WTC11 (cell line): ENCODE measurements around the gene UBE2G1. TPM values are rescaled to one million over a fixed set of nuclear protein-coding genes. Genes with fewer than 3 reads are reported as not detected.

ENCODE experiments used
- ATAC-seq: fragments of 200-7000 bp; cut with Tn5 transposase; 2 replicates; pipeline ENCODE4 v1.10.0; 2021; ENCODE audit warnings: mild to moderate bottlenecking, moderate library complexity
- CTCF ChIA-PET: fragments of 300-600 bp; sonication (Branson Sonifier 250); formaldehyde crosslinking; loops from one replicate; lab custom pipeline; 2021; ENCODE audit warnings: antibody characterized with exemption; lab: Charles Lee
- POLR2A ChIA-PET: fragments of 350-600 bp; sonication (Branson Sonifier 250); formaldehyde crosslinking; loops from one replicate; lab custom pipeline; 2021; ENCODE audit warnings: antibody characterized with exemption; lab: Charles Lee
- DNase-seq: peaks from one replicate; pipeline ENCODE4 v3.0.0; 2021; ENCODE audit warnings: low spot score
- H3K27ac Mint-ChIP-seq: 2 replicates; pipeline ENCODE4 v1.8.0; 2021; ENCODE audit warnings: mixed read lengths
- H3K27me3 Mint-ChIP-seq: 2 replicates; pipeline ENCODE4 v1.8.0; 2021; ENCODE audit warnings: low read depth, mild to moderate bottlenecking, moderate library complexity, mixed read lengths
- H3K36me3 Mint-ChIP-seq: 2 replicates; pipeline ENCODE4 v1.8.0; 2021; ENCODE audit warnings: mixed read lengths
- H3K4me1 Mint-ChIP-seq: 2 replicates; pipeline ENCODE4 v1.8.0; 2022; ENCODE audit warnings: mixed read lengths
- H3K4me3 Mint-ChIP-seq: 2 replicates; pipeline ENCODE4 v1.8.0; 2021; ENCODE audit warnings: mild to moderate bottlenecking, moderate library complexity, mixed read lengths
- H3K9me3 Mint-ChIP-seq: 2 replicates; pipeline ENCODE4 v1.8.0; 2021; ENCODE audit warnings: mixed read lengths
- CBFB ChIP-seq: sonication (generic); formaldehyde crosslinking; IDR thresholded peaks from 2 replicates; pipeline ENCODE4 v1.8.1; 2022; ENCODE audit warnings: mild to moderate bottlenecking, low read depth, missing genetic modification reagents
- ESRRA ChIP-seq: sonication (generic); formaldehyde crosslinking; IDR thresholded peaks from 2 replicates; pipeline ENCODE4 v1.8.1; 2022; ENCODE audit warnings: mild to moderate bottlenecking, missing genetic modification reagents, borderline replicate concordance
- FOXK1 ChIP-seq: sonication (generic); formaldehyde crosslinking; IDR thresholded peaks from 2 replicates; pipeline ENCODE4 v1.8.0; 2022; ENCODE audit warnings: mild to moderate bottlenecking, moderate library complexity, missing genetic modification reagents
- GABPB1 ChIP-seq: sonication (generic); formaldehyde crosslinking; IDR thresholded peaks from 2 replicates; pipeline ENCODE4 v1.8.1; 2023; ENCODE audit warnings: mild to moderate bottlenecking, missing genetic modification reagents
- GRHL2 ChIP-seq: fragments of 250-450 bp; sonication (Bioruptor Pico); IDR thresholded peaks from 2 replicates; pipeline ENCODE4 v1.8.0; 2022; ENCODE audit warnings: mild to moderate bottlenecking, moderate library complexity; ENCODE audit not compliant: insufficient replicate concordance, severe bottlenecking
- IRF2 ChIP-seq: sonication (generic); formaldehyde crosslinking; IDR thresholded peaks from 2 replicates; pipeline ENCODE4 v1.8.0; 2022; ENCODE audit warnings: low read depth, missing genetic modification reagents, borderline replicate concordance
- MLX ChIP-seq: sonication (generic); formaldehyde crosslinking; IDR thresholded peaks from 2 replicates; pipeline ENCODE4 v1.8.1; 2023; ENCODE audit warnings: mild to moderate bottlenecking, missing genetic modification reagents, moderate library complexity
- NR1H2 ChIP-seq: sonication (generic); formaldehyde crosslinking; IDR thresholded peaks from 2 replicates; pipeline ENCODE4 v1.9.0; 2021; ENCODE audit warnings: mild to moderate bottlenecking, moderate library complexity, missing genetic modification reagents
- RELA ChIP-seq: sonication (generic); formaldehyde crosslinking; IDR thresholded peaks from 2 replicates; pipeline ENCODE4 v1.8.1; 2022; ENCODE audit warnings: missing genetic modification reagents, mild to moderate bottlenecking, borderline replicate concordance
- SP1 ChIP-seq: sonication (generic); formaldehyde crosslinking; conservative IDR thresholded peaks from 2 replicates; pipeline ENCODE4 v1.8.1; 2022; ENCODE audit warnings: missing genetic modification reagents
- ZNF232 ChIP-seq: sonication (generic); formaldehyde crosslinking; IDR thresholded peaks from 2 replicates; pipeline ENCODE4 v1.8.0; 2022; ENCODE audit warnings: mild to moderate bottlenecking, missing genetic modification reagents
- ZNF263 ChIP-seq: sonication (generic); formaldehyde crosslinking; IDR thresholded peaks from 2 replicates; pipeline ENCODE4 v1.8.1; 2022; ENCODE audit warnings: low read depth, mild to moderate bottlenecking, moderate library complexity, missing genetic modification reagents
- ZNF317 ChIP-seq: sonication (generic); formaldehyde crosslinking; IDR thresholded peaks from 2 replicates; pipeline ENCODE4 v1.8.1; 2023; ENCODE audit warnings: low read depth, mild to moderate bottlenecking, moderate library complexity, missing genetic modification reagents, borderline replicate concordance
- ZNF396 ChIP-seq: fragments of 250-450 bp; sonication (Bioruptor Pico); IDR thresholded peaks from 2 replicates; pipeline ENCODE4 v1.8.0; 2021; ENCODE audit warnings: mild to moderate bottlenecking, moderate library complexity, borderline replicate concordance
- ZNF416 ChIP-seq: fragments of 250-450 bp; sonication (Bioruptor Pico); IDR thresholded peaks from 2 replicates; pipeline ENCODE4 v1.9.0; 2021; ENCODE audit warnings: mild to moderate bottlenecking, inconsistent platforms
- ZNF532 ChIP-seq: fragments of 250-450 bp; sonication (Bioruptor Pico); IDR thresholded peaks from 2 replicates; pipeline ENCODE4 v1.9.0; 2021; ENCODE audit warnings: mild to moderate bottlenecking, borderline replicate concordance
- total RNA-seq: library from RNA; stranded (reverse); gene quantifications from 3 replicates; pipeline ENCODE4 v1.2.3, GENCODE V29; 2021
- TF ChIP-seq, protein P1 (sequence below): sonication (generic); formaldehyde crosslinking; IDR thresholded peaks from 2 replicates; pipeline ENCODE4 v1.8.0; 2023; ENCODE audit warnings: mild to moderate bottlenecking, missing genetic modification reagents
- TF ChIP-seq, protein P2 (sequence below): sonication (generic); formaldehyde crosslinking; IDR thresholded peaks from 2 replicates; pipeline ENCODE4 v1.8.0; 2022; ENCODE audit warnings: mild to moderate bottlenecking, missing genetic modification reagents
- TF ChIP-seq, protein P3 (sequence below): sonication (generic); formaldehyde crosslinking; IDR thresholded peaks from 2 replicates; pipeline ENCODE4 v1.8.1; 2023; ENCODE audit warnings: mild to moderate bottlenecking, missing genetic modification reagents, moderate library complexity
- TF ChIP-seq, protein P4 (sequence below): sonication (generic); formaldehyde crosslinking; IDR thresholded peaks from 2 replicates; pipeline ENCODE4 v1.8.1; 2023; ENCODE audit warnings: mild to moderate bottlenecking, missing genetic modification reagents
- TF ChIP-seq, protein P5 (sequence below): sonication (generic); formaldehyde crosslinking; IDR thresholded peaks from 2 replicates; pipeline ENCODE4 v1.8.1; 2022; ENCODE audit warnings: low read depth, missing genetic modification reagents, borderline replicate concordance
- TF ChIP-seq, protein P6 (sequence below): sonication (generic); formaldehyde crosslinking; IDR thresholded peaks from 2 replicates; pipeline ENCODE4 v1.8.0; 2022; ENCODE audit warnings: mild to moderate bottlenecking, missing genetic modification reagents

The UBE2G1 gene
- total RNA-seq, 1 experiment from 2014 or later: 177 TPM

DNA sequence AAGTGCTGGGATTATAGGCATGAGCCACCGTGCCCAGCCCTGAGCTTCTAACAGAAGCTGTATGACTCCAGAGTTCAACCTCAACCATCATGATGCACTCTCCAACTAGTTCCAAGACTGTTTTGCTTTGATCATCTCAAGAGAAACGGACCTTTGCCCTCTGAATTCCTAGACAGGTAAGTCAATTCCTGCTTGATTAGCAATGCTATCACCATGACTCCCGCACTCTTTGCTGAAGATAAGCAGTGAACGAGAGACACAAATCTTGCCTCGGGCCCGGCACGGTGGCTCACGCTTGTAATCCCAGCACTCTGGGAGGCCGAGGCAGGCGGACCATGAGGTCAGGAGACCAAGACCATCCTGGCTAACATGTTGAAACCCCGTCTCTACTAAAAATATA is 124.9 kb downstream of the UBE2G1 start:
- POLR2A ChIA-PET: no interaction called here
- Mint-ChIP-seq H3K27me3 (no peaks in the 10 kb centered on the region), H3K36me3 (peaks cover 24% of the 10 kb centered on the region), H3K27ac (no peak overlapping the region), H3K9me3 (no peaks in the 10 kb centered on the region), H3K4me1 (peaks cover 2% of the 10 kb centered on the region; the same call in 1 of the 2 replicates), H3K4me3 (no peak overlapping the region)
- ATAC-seq (no peak), DNase-seq (no peak)
- CTCF ChIA-PET: no interaction called here
- TF ChIP-seq MLX (CRISPR knock-in tag) (no peak), RELA (CRISPR knock-in tag) (no peak), ZNF396 (CRISPR knock-in tag) (no peak), FOXK1 (no peak), ZNF317 (CRISPR knock-in tag) (no peak)

DNA sequence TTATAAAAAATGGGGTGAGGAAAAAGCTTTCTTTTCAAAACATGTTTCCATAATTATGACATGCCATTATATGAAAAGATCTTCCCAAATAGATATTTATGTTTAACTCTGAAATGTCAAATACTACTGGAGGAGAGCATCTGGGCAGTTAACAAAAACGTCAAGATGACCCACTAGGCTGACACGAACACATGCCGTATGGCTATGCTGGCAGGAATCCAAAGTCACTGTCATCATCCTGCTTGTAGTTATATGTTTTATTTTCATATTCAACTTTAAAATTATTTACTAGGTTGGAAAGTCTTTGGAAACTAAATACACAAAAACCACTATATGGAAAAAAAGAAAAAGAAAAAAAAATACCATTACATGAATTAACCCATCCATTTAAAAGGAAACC is 130.0 kb downstream of the UBE2G1 start:
- ChIA-PET POLR2A (no interaction called here), CTCF (no interaction called here)
- no peaks in the 10 kb centered on the region for H3K27me3 Mint-ChIP-seq
- no peaks in the 10 kb centered on the region for H3K4me1 Mint-ChIP-seq
- H3K36me3 Mint-ChIP-seq: peaks cover 33% of the 10 kb centered on the region
- no peak overlapping the region for H3K4me3 Mint-ChIP-seq
- TF ChIP-seq, protein P1, sequence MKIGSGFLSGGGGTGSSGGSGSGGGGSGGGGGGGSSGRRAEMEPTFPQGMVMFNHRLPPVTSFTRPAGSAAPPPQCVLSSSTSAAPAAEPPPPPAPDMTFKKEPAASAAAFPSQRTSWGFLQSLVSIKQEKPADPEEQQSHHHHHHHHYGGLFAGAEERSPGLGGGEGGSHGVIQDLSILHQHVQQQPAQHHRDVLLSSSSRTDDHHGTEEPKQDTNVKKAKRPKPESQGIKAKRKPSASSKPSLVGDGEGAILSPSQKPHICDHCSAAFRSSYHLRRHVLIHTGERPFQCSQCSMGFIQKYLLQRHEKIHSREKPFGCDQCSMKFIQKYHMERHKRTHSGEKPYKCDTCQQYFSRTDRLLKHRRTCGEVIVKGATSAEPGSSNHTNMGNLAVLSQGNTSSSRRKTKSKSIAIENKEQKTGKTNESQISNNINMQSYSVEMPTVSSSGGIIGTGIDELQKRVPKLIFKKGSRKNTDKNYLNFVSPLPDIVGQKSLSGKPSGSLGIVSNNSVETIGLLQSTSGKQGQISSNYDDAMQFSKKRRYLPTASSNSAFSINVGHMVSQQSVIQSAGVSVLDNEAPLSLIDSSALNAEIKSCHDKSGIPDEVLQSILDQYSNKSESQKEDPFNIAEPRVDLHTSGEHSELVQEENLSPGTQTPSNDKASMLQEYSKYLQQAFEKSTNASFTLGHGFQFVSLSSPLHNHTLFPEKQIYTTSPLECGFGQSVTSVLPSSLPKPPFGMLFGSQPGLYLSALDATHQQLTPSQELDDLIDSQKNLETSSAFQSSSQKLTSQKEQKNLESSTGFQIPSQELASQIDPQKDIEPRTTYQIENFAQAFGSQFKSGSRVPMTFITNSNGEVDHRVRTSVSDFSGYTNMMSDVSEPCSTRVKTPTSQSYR: no peak
- TF ChIP-seq SP1 (CRISPR knock-in tag) (no peak), IRF2 (CRISPR knock-in tag) (no peak), ZNF532 (no peak), GABPB1 (CRISPR knock-in tag) (no peak), GRHL2 (CRISPR knock-in tag) (no peak), NR1H2 (CRISPR knock-in tag) (no peak), ZNF263 (CRISPR knock-in tag) (no peak), CBFB (no peak), ZNF232 (CRISPR knock-in tag) (no peak), ESRRA (CRISPR knock-in tag) (no peak), ZNF416 (no peak)
- TF ChIP-seq, protein P2, sequence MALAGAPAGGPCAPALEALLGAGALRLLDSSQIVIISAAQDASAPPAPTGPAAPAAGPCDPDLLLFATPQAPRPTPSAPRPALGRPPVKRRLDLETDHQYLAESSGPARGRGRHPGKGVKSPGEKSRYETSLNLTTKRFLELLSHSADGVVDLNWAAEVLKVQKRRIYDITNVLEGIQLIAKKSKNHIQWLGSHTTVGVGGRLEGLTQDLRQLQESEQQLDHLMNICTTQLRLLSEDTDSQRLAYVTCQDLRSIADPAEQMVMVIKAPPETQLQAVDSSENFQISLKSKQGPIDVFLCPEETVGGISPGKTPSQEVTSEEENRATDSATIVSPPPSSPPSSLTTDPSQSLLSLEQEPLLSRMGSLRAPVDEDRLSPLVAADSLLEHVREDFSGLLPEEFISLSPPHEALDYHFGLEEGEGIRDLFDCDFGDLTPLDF (CRISPR knock-in tag): no peak
- TF ChIP-seq, protein P3, sequence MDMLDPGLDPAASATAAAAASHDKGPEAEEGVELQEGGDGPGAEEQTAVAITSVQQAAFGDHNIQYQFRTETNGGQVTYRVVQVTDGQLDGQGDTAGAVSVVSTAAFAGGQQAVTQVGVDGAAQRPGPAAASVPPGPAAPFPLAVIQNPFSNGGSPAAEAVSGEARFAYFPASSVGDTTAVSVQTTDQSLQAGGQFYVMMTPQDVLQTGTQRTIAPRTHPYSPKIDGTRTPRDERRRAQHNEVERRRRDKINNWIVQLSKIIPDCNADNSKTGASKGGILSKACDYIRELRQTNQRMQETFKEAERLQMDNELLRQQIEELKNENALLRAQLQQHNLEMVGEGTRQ: no peak
- TF ChIP-seq, protein P4, sequence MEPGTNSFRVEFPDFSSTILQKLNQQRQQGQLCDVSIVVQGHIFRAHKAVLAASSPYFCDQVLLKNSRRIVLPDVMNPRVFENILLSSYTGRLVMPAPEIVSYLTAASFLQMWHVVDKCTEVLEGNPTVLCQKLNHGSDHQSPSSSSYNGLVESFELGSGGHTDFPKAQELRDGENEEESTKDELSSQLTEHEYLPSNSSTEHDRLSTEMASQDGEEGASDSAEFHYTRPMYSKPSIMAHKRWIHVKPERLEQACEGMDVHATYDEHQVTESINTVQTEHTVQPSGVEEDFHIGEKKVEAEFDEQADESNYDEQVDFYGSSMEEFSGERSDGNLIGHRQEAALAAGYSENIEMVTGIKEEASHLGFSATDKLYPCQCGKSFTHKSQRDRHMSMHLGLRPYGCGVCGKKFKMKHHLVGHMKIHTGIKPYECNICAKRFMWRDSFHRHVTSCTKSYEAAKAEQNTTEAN: no peak
- TF ChIP-seq, protein P5, sequence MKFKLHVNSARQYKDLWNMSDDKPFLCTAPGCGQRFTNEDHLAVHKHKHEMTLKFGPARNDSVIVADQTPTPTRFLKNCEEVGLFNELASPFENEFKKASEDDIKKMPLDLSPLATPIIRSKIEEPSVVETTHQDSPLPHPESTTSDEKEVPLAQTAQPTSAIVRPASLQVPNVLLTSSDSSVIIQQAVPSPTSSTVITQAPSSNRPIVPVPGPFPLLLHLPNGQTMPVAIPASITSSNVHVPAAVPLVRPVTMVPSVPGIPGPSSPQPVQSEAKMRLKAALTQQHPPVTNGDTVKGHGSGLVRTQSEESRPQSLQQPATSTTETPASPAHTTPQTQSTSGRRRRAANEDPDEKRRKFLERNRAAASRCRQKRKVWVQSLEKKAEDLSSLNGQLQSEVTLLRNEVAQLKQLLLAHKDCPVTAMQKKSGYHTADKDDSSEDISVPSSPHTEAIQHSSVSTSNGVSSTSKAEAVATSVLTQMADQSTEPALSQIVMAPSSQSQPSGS (CRISPR knock-in tag): no peak
- TF ChIP-seq, protein P6, sequence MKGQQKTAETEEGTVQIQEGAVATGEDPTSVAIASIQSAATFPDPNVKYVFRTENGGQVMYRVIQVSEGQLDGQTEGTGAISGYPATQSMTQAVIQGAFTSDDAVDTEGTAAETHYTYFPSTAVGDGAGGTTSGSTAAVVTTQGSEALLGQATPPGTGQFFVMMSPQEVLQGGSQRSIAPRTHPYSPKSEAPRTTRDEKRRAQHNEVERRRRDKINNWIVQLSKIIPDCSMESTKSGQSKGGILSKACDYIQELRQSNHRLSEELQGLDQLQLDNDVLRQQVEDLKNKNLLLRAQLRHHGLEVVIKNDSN (CRISPR knock-in tag): no peak
- DNase-seq (no peak), ATAC-seq (no peak)
- H3K9me3 Mint-ChIP-seq: no peaks in the 10 kb centered on the region
- no peak overlapping the region for H3K27ac Mint-ChIP-seq
